OCI-LY1 (cell line): ENCODE results near the gene MADD.

Experiments used
- H2AFZ ChIP-seq: fragments of 200-600 bp; sonication (generic), shearing (Covaris generic); 2 replicates; pipeline ENCODE4 v1.6.0; 2014; ENCODE audit warnings: antibody characterized with exemption, mild to moderate bottlenecking, low read length
- H3F3A ChIP-seq: fragments of 200-600 bp; sonication (generic), shearing (Covaris generic); 2 replicates; pipeline ENCODE4 v1.6.0; 2014; ENCODE audit warnings: mild to moderate bottlenecking, antibody characterized with exemption, low read length, moderate library complexity; ENCODE audit not compliant: insufficient read depth
- H3K27ac ChIP-seq: fragments of 200-600 bp; sonication (generic); 2 replicates; pipeline ENCODE4 v1.5.1; 2014; ENCODE audit warnings: low read length, mixed run types, mild to moderate bottlenecking, low read depth; ENCODE audit not compliant: poor library complexity, severe bottlenecking
- H3K27me3 ChIP-seq: fragments of 200-600 bp; sonication (generic); 2 replicates; pipeline ENCODE4 v1.6.0; 2014; ENCODE audit warnings: antibody characterized with exemption, mild to moderate bottlenecking, low read length, moderate library complexity; ENCODE audit not compliant: insufficient read depth
- H3K36me3 ChIP-seq: fragments of 200-600 bp; sonication (generic); 2 replicates; pipeline ENCODE4 v1.6.1; 2014; ENCODE audit warnings: mild to moderate bottlenecking, antibody characterized with exemption, low read length, moderate library complexity, mixed read lengths; ENCODE audit not compliant: insufficient read depth
- H3K4me1 ChIP-seq: fragments of 200-600 bp; sonication (generic); 2 replicates; pipeline ENCODE4 v1.5.1; 2014; ENCODE audit warnings: mild to moderate bottlenecking, low read length, moderate library complexity; ENCODE audit not compliant: insufficient read depth, severe bottlenecking
- H3K4me2 ChIP-seq: fragments of 200-600 bp; sonication (generic), shearing (Covaris generic); 2 replicates; pipeline ENCODE4 v1.6.1; 2014; ENCODE audit warnings: low read length
- H3K4me3 ChIP-seq: fragments of 200-600 bp; sonication (generic); 2 replicates; pipeline ENCODE4 v1.5.1; 2014; ENCODE audit warnings: low read length, low read depth, mild to moderate bottlenecking, mixed read lengths; ENCODE audit not compliant: poor library complexity, severe bottlenecking
- H3K79me2 ChIP-seq: fragments of 200-600 bp; shearing (Covaris generic); 2 replicates; pipeline ENCODE4 v1.6.1; 2016; ENCODE audit warnings: mixed run types, low read length, mixed read lengths; ENCODE audit not compliant: insufficient read depth
- H3K9ac ChIP-seq: fragments of 200-600 bp; sonication (generic), shearing (Covaris generic); 2 replicates; pipeline ENCODE4 v1.6.1; 2014; ENCODE audit warnings: mild to moderate bottlenecking, low read length, mixed read lengths
- H3K9me2 ChIP-seq: fragments of 200-600 bp; sonication (generic), shearing (Covaris generic); 2 replicates; pipeline ENCODE4 v1.6.1; 2014; ENCODE audit warnings: low read depth, mild to moderate bottlenecking, low read length, mixed read lengths
- H3K9me3 ChIP-seq: fragments of 200-600 bp; shearing (Covaris generic); 2 replicates; pipeline ENCODE4 v1.6.1; 2014; ENCODE audit warnings: low read length, mixed read lengths
- H4K20me1 ChIP-seq: fragments of 200-600 bp; sonication (generic), shearing (Covaris generic); 2 replicates; pipeline ENCODE4 v1.6.0; 2016; ENCODE audit warnings: mild to moderate bottlenecking, low read length; ENCODE audit not compliant: insufficient read depth
- EZH2 ChIP-seq: fragments of 200-600 bp; sonication (generic), shearing (Covaris generic); IDR thresholded peaks from 2 replicates; pipeline ENCODE4 v1.8.0; 2017; ENCODE audit warnings: borderline replicate concordance, mixed run types, mild to moderate bottlenecking, antibody characterized with exemption, low read length, moderate library complexity, mixed read lengths
- TF ChIP-seq, protein P1 (sequence below): fragments of 200-600 bp; sonication (generic), shearing (Covaris generic); IDR thresholded peaks from 2 replicates; pipeline ENCODE4 v1.5.1; 2017; ENCODE audit warnings: mild to moderate bottlenecking, antibody characterized with exemption, low read length, moderate library complexity, mixed read lengths

Gene MADD

DNA sequence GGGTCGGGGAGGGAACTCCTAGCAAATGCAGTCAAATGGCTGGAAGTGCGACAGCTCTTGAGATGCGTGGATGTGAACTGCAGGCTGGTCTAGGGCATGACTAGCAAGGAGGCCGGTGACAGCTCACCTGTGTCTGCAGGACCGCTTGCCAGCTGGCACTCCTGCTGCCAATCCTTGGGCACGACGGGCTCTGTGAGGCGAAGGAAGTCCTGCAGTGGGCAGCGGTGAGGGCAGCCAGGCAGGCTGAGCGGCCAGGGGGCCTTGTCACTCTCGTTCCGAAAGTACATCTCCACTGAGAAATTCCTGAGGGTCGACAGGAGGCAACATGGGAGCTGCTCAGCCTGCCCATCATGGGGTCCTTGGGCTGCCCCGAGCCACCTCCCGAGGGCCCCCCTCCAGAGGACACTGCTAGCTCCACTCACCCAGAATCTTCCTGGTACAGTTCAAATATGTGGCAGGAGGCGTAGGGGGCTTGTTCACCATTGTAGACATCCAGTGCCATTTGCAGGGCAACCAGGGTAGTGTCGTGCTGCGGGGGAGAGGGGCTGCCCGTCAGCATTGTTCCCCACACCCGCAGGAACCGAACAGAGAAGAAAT, 27.2 kb upstream of the MADD start:
- no peaks in the 10 kb centered on the region for H3K9me3 ChIP-seq
- no peak overlapping the region for H3K9ac ChIP-seq
- TF ChIP-seq, protein P1, sequence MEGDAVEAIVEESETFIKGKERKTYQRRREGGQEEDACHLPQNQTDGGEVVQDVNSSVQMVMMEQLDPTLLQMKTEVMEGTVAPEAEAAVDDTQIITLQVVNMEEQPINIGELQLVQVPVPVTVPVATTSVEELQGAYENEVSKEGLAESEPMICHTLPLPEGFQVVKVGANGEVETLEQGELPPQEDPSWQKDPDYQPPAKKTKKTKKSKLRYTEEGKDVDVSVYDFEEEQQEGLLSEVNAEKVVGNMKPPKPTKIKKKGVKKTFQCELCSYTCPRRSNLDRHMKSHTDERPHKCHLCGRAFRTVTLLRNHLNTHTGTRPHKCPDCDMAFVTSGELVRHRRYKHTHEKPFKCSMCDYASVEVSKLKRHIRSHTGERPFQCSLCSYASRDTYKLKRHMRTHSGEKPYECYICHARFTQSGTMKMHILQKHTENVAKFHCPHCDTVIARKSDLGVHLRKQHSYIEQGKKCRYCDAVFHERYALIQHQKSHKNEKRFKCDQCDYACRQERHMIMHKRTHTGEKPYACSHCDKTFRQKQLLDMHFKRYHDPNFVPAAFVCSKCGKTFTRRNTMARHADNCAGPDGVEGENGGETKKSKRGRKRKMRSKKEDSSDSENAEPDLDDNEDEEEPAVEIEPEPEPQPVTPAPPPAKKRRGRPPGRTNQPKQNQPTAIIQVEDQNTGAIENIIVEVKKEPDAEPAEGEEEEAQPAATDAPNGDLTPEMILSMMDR, result no peak
- TF ChIP-seq EZH2, result no peak

DNA sequence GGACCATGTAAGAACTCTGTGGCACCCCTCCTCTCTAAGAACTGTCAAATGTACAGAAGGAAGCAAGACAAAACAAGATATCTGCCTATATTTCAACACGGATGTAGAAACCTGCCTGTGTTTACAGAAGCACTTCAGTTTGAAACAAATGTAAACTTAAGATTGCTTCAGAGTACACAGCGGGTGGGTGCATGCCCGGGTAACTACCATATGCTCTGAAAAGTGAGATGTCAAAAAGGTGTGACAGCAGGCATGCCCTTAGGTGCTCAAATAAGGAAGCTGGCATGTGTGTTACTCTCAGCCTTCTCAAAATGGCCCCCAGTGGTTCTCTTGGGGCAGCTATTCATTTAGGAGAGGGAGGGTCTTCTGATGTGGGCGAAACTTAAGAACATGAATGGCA, 26.5 kb upstream of the MADD start:
- H3K4me3 ChIP-seq, result no peak overlapping the region
- H4K20me1 ChIP-seq, result no peaks in the 10 kb centered on the region
- peaks cover 10% of the 10 kb centered on the region for H3K4me1 ChIP-seq
- H3K79me2 ChIP-seq, result 0 out of 2 replicates have a peak, but pooled peaks cover 4% of the 10 kb centered on the region
- H3K9me2 ChIP-seq, result no peaks in the 10 kb centered on the region
- no peak overlapping the region for H3K4me2 ChIP-seq
- no peak overlapping the region for H3K27ac ChIP-seq
- H2AFZ ChIP-seq, result no peak overlapping the region
- TF ChIP-seq, protein P1, result no peak
- TF ChIP-seq EZH2, result no peak
- H3K36me3 ChIP-seq, result peaks cover 73% of the 10 kb centered on the region
- H3K9ac ChIP-seq, result no peak overlapping the region
- H3K9me3 ChIP-seq, result no peaks in the 10 kb centered on the region
- H3K27me3 ChIP-seq, result no peaks in the 10 kb centered on the region
- no peaks in the 10 kb centered on the region for H3F3A ChIP-seq

More for the DNA sequence above, 27.2 kb upstream of the MADD start:
- H3K27ac ChIP-seq, result no peak overlapping the region
- H3F3A ChIP-seq, result no peaks in the 10 kb centered on the region
- no peak overlapping the region for H3K4me3 ChIP-seq
- no peak overlapping the region for H2AFZ ChIP-seq
- H4K20me1 ChIP-seq, result no peaks in the 10 kb centered on the region
- peaks cover 81% of the 10 kb centered on the region for H3K36me3 ChIP-seq
- no peaks in the 10 kb centered on the region for H3K27me3 ChIP-seq
- H3K79me2 ChIP-seq, result no peaks in the 10 kb centered on the region
- no peaks in the 10 kb centered on the region for H3K9me2 ChIP-seq
- H3K4me2 ChIP-seq, result no peak overlapping the region
- peaks cover 4% of the 10 kb centered on the region for H3K4me1 ChIP-seq

DNA sequence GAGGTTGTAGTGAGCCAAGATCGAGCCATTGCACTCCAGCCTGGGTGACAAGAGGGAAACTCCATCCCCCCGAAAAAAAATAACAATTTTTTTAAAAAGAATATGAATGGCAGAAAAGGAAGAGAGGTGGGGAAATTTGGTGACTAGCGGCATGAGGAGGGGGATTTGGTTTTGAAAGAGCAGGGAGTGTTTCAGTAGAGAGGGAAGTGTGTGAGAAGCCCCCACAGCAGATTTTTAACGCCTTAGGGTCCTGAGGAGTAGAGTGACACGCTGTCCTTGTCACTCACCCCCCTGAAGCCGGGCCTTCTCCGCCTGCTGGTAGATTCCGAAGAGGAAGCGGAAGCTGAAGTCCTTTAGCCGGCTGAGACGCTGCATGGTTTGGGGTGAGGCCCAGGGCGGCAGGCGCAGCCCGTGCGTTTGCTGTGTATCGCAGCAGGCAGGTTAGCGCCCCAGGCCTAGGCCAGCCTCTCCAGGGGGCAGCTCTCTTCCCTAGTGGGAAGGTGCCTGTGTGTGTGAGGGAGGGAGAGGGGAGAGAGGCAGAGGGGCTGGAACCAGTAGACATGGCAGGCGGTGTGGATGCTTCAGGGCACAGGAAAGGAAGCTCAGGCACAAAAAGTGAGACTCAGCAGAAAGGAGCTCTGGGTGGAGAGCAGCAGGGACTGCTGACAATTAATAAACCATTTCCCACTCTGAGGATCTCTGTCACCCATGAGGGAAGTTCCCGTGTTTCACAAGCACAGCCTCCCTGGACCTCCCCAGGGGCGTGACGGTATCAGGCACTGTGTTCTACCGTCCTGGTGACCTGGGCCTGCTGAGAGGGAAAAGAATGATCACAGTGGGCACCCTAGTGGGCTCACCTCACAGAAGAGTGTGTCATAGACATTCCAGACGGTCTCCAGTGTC, 25.2 kb upstream of the MADD start:
- Histone ChIP-seq H3K27ac (no peak overlapping the region), H3K27me3 (no peaks in the 10 kb centered on the region), H3K4me1 (peaks cover 16% of the 10 kb centered on the region), H3F3A (no peaks in the 10 kb centered on the region), H3K36me3 (peaks cover 61% of the 10 kb centered on the region), H3K9ac (no peak overlapping the region), H3K79me2 (0 out of 2 replicates have a peak, but pooled peaks cover 4% of the 10 kb centered on the region), H3K9me2 (no peaks in the 10 kb centered on the region), H4K20me1 (no peaks in the 10 kb centered on the region), H2AFZ (no peak overlapping the region), H3K4me3 (no peak overlapping the region), H3K9me3 (no peaks in the 10 kb centered on the region), H3K4me2 (no peak overlapping the region)
- TF ChIP-seq EZH2, result no peak
- TF ChIP-seq, protein P1, result no peak
